HepG2 (cell line): ENCODE data around the gene SEPHS2. TPM values are rescaled to one million over a fixed set of nuclear protein-coding genes. Genes with fewer than 3 reads are reported as not detected.

ENCODE experiments used
- ARID4A ChIP-seq: sonication (generic); formaldehyde crosslinking; IDR thresholded peaks from 2 replicates; pipeline ENCODE4 v1.5.0; 2020; ENCODE audit warnings: mild to moderate bottlenecking, missing genetic modification reagents, borderline replicate concordance
- DMTF1 ChIP-seq: sonication (generic); formaldehyde crosslinking; IDR thresholded peaks from 2 replicates; pipeline ENCODE4 v1.4.0; 2020; ENCODE audit warnings: mild to moderate bottlenecking, missing genetic modification reagents
- DZIP1 ChIP-seq: sonication (generic); formaldehyde crosslinking; IDR thresholded peaks from 2 replicates; pipeline ENCODE4 v1.5.0; 2020; ENCODE audit warnings: mild to moderate bottlenecking, missing genetic modification reagents
- JUNB ChIP-seq: sonication (generic); formaldehyde crosslinking; IDR thresholded peaks from 2 replicates; pipeline ENCODE4 v1.8.0; 2022; ENCODE audit warnings: missing genetic modification reagents, mild to moderate bottlenecking, borderline replicate concordance
- LCORL ChIP-seq, 2 experiments: fragments of 450-650 bp in 1 of 2; sonication (generic) in 1 of 2; formaldehyde crosslinking in 1 of 2; IDR thresholded peaks; 2 replicates each; pipeline versions ENCODE4 v1.5.0 to v1.6.1; 2017 to 2020; ENCODE audit warnings: antibody characterized with exemption in 1 of 2, missing genetic modification reagents in 1 of 2
- NFYB ChIP-seq: sonication (generic); formaldehyde crosslinking; IDR thresholded peaks from 2 replicates; pipeline ENCODE4 v1.4.0; 2020; ENCODE audit warnings: missing genetic modification reagents
- PHF5A ChIP-seq: IDR thresholded peaks from one replicate; pipeline ENCODE4 v1.6.1; 2018; ENCODE audit warnings: low read depth, missing genetic modification reagents; ENCODE audit not compliant: unreplicated experiment
- RAD21 ChIP-seq: fragments of 450-650 bp; formaldehyde crosslinking; IDR thresholded peaks from 2 replicates; pipeline ENCODE4 v1.5.0; 2020; ENCODE audit warnings: mild to moderate bottlenecking
- TBL1XR1 ChIP-seq: fragments of 150-350 bp; IDR thresholded peaks from 2 replicates; pipeline ENCODE4 v1.6.1; 2014; ENCODE audit warnings: borderline replicate concordance, low read length; ENCODE audit not compliant: partially characterized antibody
- THAP8 ChIP-seq: sonication (generic); formaldehyde crosslinking; IDR thresholded peaks from 2 replicates; pipeline ENCODE4 v1.5.1; 2020; ENCODE audit warnings: missing genetic modification reagents, mild to moderate bottlenecking, borderline replicate concordance
- ZBTB3 ChIP-seq: sonication (generic); formaldehyde crosslinking; IDR thresholded peaks from 2 replicates; pipeline ENCODE4 v1.4.0; 2020; ENCODE audit warnings: low read depth, mild to moderate bottlenecking, moderate library complexity, missing genetic modification reagents, borderline replicate concordance
- ZBTB37 ChIP-seq: sonication (generic); formaldehyde crosslinking; IDR thresholded peaks from 2 replicates; pipeline ENCODE4 v1.4.0; 2020; ENCODE audit warnings: mild to moderate bottlenecking, missing genetic modification reagents
- ZNF362 ChIP-seq: sonication (generic); formaldehyde crosslinking; IDR thresholded peaks from 2 replicates; pipeline ENCODE4 v1.4.0; 2020; ENCODE audit warnings: missing genetic modification reagents, mild to moderate bottlenecking, borderline replicate concordance
- polyA plus RNA-seq, 8 experiments: library from polyadenylated mRNA; depleted of rRNA in 3 of 8; stranded (reverse) in 7 of 8; unstranded in 1 of 8; fragments of >200 nt; fragmentation: Illumina TruSeq in 4 of 8; extraction: Trizol in 4 of 8; gene quantifications; 2 replicates each; pipeline versions ENCODE4 v1.2.1 to v1.2.3, GENCODE V29; 2011 to 2016; ENCODE audit warnings: low read depth in 4 of 8, missing spikeins in 1 of 8, mixed read lengths in 1 of 8; ENCODE audit not compliant: insufficient read depth in 1 of 8
- total RNA-seq, 5 experiments: library from RNA; depleted of rRNA; stranded (reverse); fragments of >200 nt; fragmentation: Illumina TruSeq; extraction: Trizol; gene quantifications; 2 replicates each; pipeline ENCODE4 v1.2.3, GENCODE V29; 2016; ENCODE audit warnings: low read depth in 1 of 5

Gene SEPHS2
- total and polyA plus RNA-seq, 2 of the 13 experiments (the other 11 are each of a cell fraction or from before 2014, with no cell fraction given), result 20.7 to 127 TPM

GRCh38 chr16:30395155-30395991, 50.3 kb downstream of the SEPHS2 start, which contains the start of gene ZNF48 (continued):
- TF ChIP-seq LCORL (IDR thresholded peaks at IDR 0.05), result no peak
- TF ChIP-seq LCORL (CRISPR knock-in tag; IDR thresholded peaks at IDR 0.05), result peak; percentile 62; the same call in 1 of the 2 replicates
- TF ChIP-seq ZBTB3 (CRISPR knock-in tag), result 0 out of 2 replicates have a peak, but pooled peaks have one; percentile 78
- TF ChIP-seq ZNF362 (CRISPR knock-in tag), result peak; percentile 75; the same call in 1 of the 2 replicates
- TF ChIP-seq THAP8 (CRISPR knock-in tag), result peak; percentile 68; the same call in 1 of the 2 replicates
- no peak for TF ChIP-seq PHF5A (CRISPR knock-in tag)
- TF ChIP-seq ZBTB37 (CRISPR knock-in tag), result no peak
- peak; percentile 57 for TF ChIP-seq NFYB
- TF ChIP-seq JUNB (CRISPR knock-in tag), result no peak; the same call in 1 of the 2 replicates
- TF ChIP-seq TBL1XR1, result no peak
- TF ChIP-seq DZIP1 (CRISPR knock-in tag), result peak; percentile 69; the same call in 1 of the 2 replicates
- peak; percentile 95 for TF ChIP-seq ARID4A (CRISPR knock-in tag)
- peak; percentile 92 for TF ChIP-seq RAD21 (CRISPR knock-in tag)
- TF ChIP-seq DMTF1 (CRISPR knock-in tag), result 0 out of 2 replicates have a peak, but pooled peaks have one; percentile 85
